HS-27A (cell line): Measurements from ENCODE around the gene NDUFS6.
"Not testable (repeated sequence)": the region's sequence is repeated elsewhere in the genome, so short reads cannot be mapped to it uniquely, and the experiment has no call there.

Experiments used
- DNase-seq: peaks from one replicate; pipeline ENCODE4 v3.0.0-alpha.2; 2012; ENCODE audit warnings: low read depth, missing footprints

Gene NDUFS6

GRCh38 chr5:1798589-1798988, 2.6 kb upstream of the NDUFS6 start:
- not testable (repeated sequence) for DNase-seq

- no peak for DNase-seq
Measured at GRCh38 chr5:1799110-1799601, 2.1 kb upstream of the NDUFS6 start.

- DNase-seq, result peak; percentile 51
Measured at GRCh38 chr5:1799602-1800471, 1.4 kb upstream of the NDUFS6 start, which contains the start of gene MRPL36. MRPL36 (minus strand) TSS chr5:1799837; CDS start chr5:1798935, 902 bp downstream.

GRCh38 chr5:1800472-1801221, 560 bp upstream of the NDUFS6 start:
- no peak for DNase-seq

GRCh38 chr5:1801967-1802295, 724 bp downstream of the NDUFS6 start:
- no peak for DNase-seq

- DNase-seq, result no peak
Measured at GRCh38 chr5:1803192-1803591, 2.0 kb downstream of the NDUFS6 start.

GRCh38 chr5:1804001-1804690, 2.9 kb downstream of the NDUFS6 start:
- DNase-seq, result no peak

- no peak for DNase-seq
Measured at GRCh38 chr5:1805326-1805725, 4.1 kb downstream of the NDUFS6 start.

- no peak for DNase-seq
Measured at GRCh38 chr5:1805736-1806135, 4.5 kb downstream of the NDUFS6 start.

- no peak for DNase-seq
Measured at GRCh38 chr5:1806199-1806598, 5.0 kb downstream of the NDUFS6 start.

GRCh38 chr5:1806974-1807373, 5.8 kb downstream of the NDUFS6 start:
- no peak for DNase-seq

- no peak for DNase-seq
Measured at GRCh38 chr5:1807451-1808185, 6.4 kb downstream of the NDUFS6 start.

- no peak for DNase-seq
Measured at GRCh38 chr5:1808439-1808838, 7.2 kb downstream of the NDUFS6 start.

GRCh38 chr5:1809416-1810035, 8.3 kb downstream of the NDUFS6 start:
- DNase-seq, result no peak

GRCh38 chr5:1810581-1811101, 9.4 kb downstream of the NDUFS6 start:
- DNase-seq, result no peak

- no peak for DNase-seq
Measured at GRCh38 chr5:1814183-1815020, 13.2 kb downstream of the NDUFS6 start.

- no peak for DNase-seq
Measured at GRCh38 chr5:1815071-1815786, 14.0 kb downstream of the NDUFS6 start.

- DNase-seq, result no peak
Measured at GRCh38 chr5:1815881-1816292, 14.7 kb downstream of the NDUFS6 start.

- DNase-seq, result not testable (repeated sequence)
Measured at GRCh38 chr5:1816495-1817089, 15.4 kb downstream of the NDUFS6 start.
